Pulmonary artery endothelial cell (primary cell): ENCODE measurements around the gene CCDC124. TPM values are rescaled to one million over a fixed set of nuclear protein-coding genes. Genes with fewer than 3 reads are reported as not detected.
"Not testable (repeated sequence)": the region's sequence is repeated elsewhere in the genome, so short reads cannot be mapped to it uniquely, and the experiment has no call there.

ENCODE experiments used
- DNase-seq: peaks from one replicate; pipeline ENCODE4 v3.0.0-alpha.2; 2011; ENCODE audit warnings: low read depth, low spot score
- total RNA-seq: library from RNA; depleted of rRNA; stranded (reverse); fragments of >200 nt; gene quantifications from 2 replicates; pipeline ENCODE4 v1.2.3, GENCODE V29; 2014

CCDC124 gene
- total RNA-seq, 1 donor from 2014 or later = 57.0 TPM

GRCh38 chr19:17981611-17982010 lies 48.8 kb downstream of the CCDC124 start:
- DNase-seq = no peak

- DNase-seq = no peak
These were observed 49.6 kb downstream of the CCDC124 start for GRCh38 chr19:17982430-17982829.

GRCh38 chr19:17985037-17985818 lies 52.4 kb downstream of the CCDC124 start:
- no peak for DNase-seq

GRCh38 chr19:17986569-17986968 lies 53.8 kb downstream of the CCDC124 start:
- DNase-seq = not testable (repeated sequence)

- no peak for DNase-seq
These were observed 55.3 kb downstream of the CCDC124 start for GRCh38 chr19:17988161-17988560.

GRCh38 chr19:17989425-17990094 lies 56.7 kb downstream of the CCDC124 start:
- DNase-seq = no peak

GRCh38 chr19:17993076-17993813 lies 60.4 kb downstream of the CCDC124 start:
- no peak for DNase-seq

Other genes with a start within 250 kb of the CCDC124 start
- under 0.01 TPM in 1 of 2 replicates, not detected in the other for gene UNC13A, start 244.7 kb upstream of the CCDC124 start, total RNA-seq
- gene MAP1S, start 213.5 kb upstream of the CCDC124 start, total RNA-seq = 40.8 and 52.6 TPM in 2 replicates
- 0.56 and 1.1 TPM in 2 replicates for gene FCHO1, start 181.5 kb upstream of the CCDC124 start, total RNA-seq
- not detected in 2 replicates for gene B3GNT3, start 137.9 kb upstream of the CCDC124 start, total RNA-seq
- gene INSL3, start 111.5 kb upstream of the CCDC124 start, total RNA-seq = not detected in 2 replicates
- 1.6 and 3.0 TPM in 2 replicates for gene JAK3, start 85.0 kb upstream of the CCDC124 start, total RNA-seq
- 1,161 and 1,468 TPM in 2 replicates for gene RPL18A, start 73.1 kb upstream of the CCDC124 start, total RNA-seq
- not detected in 2 replicates for gene SLC5A5, start 61.1 kb upstream of the CCDC124 start, total RNA-seq
- gene KCNN1, start 34.1 kb downstream of the CCDC124 start, total RNA-seq = under 0.01 TPM in 1 of 2 replicates, not detected in the other
- gene ARRDC2, start 75.2 kb downstream of the CCDC124 start, total RNA-seq = 10.3 and 15.5 TPM in 2 replicates
- 0.18 TPM in 1 of 2 replicates, not detected in the other for gene IL12RB1, start 153.9 kb downstream of the CCDC124 start, total RNA-seq
- 0.67 and 0.92 TPM in 2 replicates for gene MAST3, start 164.8 kb downstream of the CCDC124 start, total RNA-seq
- gene PIK3R2, start 220.1 kb downstream of the CCDC124 start, total RNA-seq = 2.4 and 2.8 TPM in 2 replicates
- gene IFI30, start 240.8 kb downstream of the CCDC124 start, total RNA-seq = 2.2 and 2.4 TPM in 2 replicates